ENCODE measurements around the gene CIART. TPM values are rescaled to one million over a fixed set of nuclear protein-coding genes. Genes with fewer than 3 reads are reported as not detected.

The CIART gene
- total RNA-seq, 1 experiment from 2014 or later = 3.4 TPM

GRCh38 chr1:150295476-150295875 lies 13.1 kb downstream of the CIART start:
- ChIA-PET POLR2A (interaction anchor here (0.7 kb wide), 1 partner anchor 10 kb away, joined by 4 read pairs; no protein-coding TSS in a partner anchor), CTCF (no interaction called here)
- no peak for TF ChIP-seq POLR2AphosphoS5 (IDR thresholded peaks at IDR 0.05; ENCODE audit: low read depth, low read length)
- TF ChIP-seq REST (IDR thresholded peaks at IDR 0.05; ENCODE audit: insufficient read depth in 1 of 2, low read depth in 2 of 2, low read length in 1 of 2) = no peak
- TF ChIP-seq SIN3A (IDR thresholded peaks at IDR 0.05; ENCODE audit: borderline replicate concordance, insufficient read depth, low read depth, low read length) = no peak
- no peak for TF ChIP-seq TCF7L2 (IDR thresholded peaks at IDR 0.05; ENCODE audit: low read depth, low read length)
- TF ChIP-seq, protein P1, sequence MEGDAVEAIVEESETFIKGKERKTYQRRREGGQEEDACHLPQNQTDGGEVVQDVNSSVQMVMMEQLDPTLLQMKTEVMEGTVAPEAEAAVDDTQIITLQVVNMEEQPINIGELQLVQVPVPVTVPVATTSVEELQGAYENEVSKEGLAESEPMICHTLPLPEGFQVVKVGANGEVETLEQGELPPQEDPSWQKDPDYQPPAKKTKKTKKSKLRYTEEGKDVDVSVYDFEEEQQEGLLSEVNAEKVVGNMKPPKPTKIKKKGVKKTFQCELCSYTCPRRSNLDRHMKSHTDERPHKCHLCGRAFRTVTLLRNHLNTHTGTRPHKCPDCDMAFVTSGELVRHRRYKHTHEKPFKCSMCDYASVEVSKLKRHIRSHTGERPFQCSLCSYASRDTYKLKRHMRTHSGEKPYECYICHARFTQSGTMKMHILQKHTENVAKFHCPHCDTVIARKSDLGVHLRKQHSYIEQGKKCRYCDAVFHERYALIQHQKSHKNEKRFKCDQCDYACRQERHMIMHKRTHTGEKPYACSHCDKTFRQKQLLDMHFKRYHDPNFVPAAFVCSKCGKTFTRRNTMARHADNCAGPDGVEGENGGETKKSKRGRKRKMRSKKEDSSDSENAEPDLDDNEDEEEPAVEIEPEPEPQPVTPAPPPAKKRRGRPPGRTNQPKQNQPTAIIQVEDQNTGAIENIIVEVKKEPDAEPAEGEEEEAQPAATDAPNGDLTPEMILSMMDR (IDR thresholded peaks at IDR 0.05) = no peak
- intact Hi-C loops (cut with micrococcal nuclease; ENCODE audit: unreplicated experiment) (no loop called here), in situ Hi-C loops (cut with HindIII; ENCODE audit: low pct_unique_long_range_greater_than_20kb, low sequenced_read_pairs) (no loop called here)
- Histone ChIP-seq H3K27ac (ENCODE audit: low read length) (no peak overlapping the region), H3K4me3 (ENCODE audit: low read depth in 2 of 2, low read length in 2 of 2) (no peak overlapping the region), H3K27me3 (ENCODE audit: control insufficient read depth, insufficient read depth, low read length) (no peaks in the 10 kb centered on the region), H3K36me3 (ENCODE audit: control insufficient read depth, insufficient read depth, low read length) (peaks cover 7% of the 10 kb centered on the region), H3K4me1 (ENCODE audit: control insufficient read depth, insufficient read depth, low read length) (peaks cover 4% of the 10 kb centered on the region; the same call in 1 of the 2 replicates), H3K9me3 (ENCODE audit: control insufficient read depth, insufficient read depth, low read depth, low read length) (no peaks in the 10 kb centered on the region)
- DNase-seq (ENCODE audit: low read depth, low spot score) (no peak), ATAC-seq (no peak)
- BruUV-seq (replicated peaks) = TSS peak; percentile 70

GRCh38 chr1:150299716-150300115 lies 17.4 kb downstream of the CIART start:
- intact Hi-C loops (cut with micrococcal nuclease; ENCODE audit: unreplicated experiment) (no loop called here), in situ Hi-C loops (cut with HindIII; ENCODE audit: low pct_unique_long_range_greater_than_20kb, low sequenced_read_pairs) (no loop called here)
- POLR2A ChIA-PET = no interaction called here
- BruUV-seq (replicated peaks) = no TSS peak
- peaks cover 6% of the 10 kb centered on the region; the same call in 1 of the 2 replicates for H3K36me3 ChIP-seq (ENCODE audit: control insufficient read depth, insufficient read depth, low read length)
- no peaks in the 10 kb centered on the region for H3K27me3 ChIP-seq (ENCODE audit: control insufficient read depth, insufficient read depth, low read length)
- no peak overlapping the region for H3K27ac ChIP-seq (ENCODE audit: low read length)
- CTCF ChIA-PET = no interaction called here
- no peak overlapping the region for H3K4me3 ChIP-seq (ENCODE audit: low read depth in 2 of 2, low read length in 2 of 2)
- H3K4me1 ChIP-seq (ENCODE audit: control insufficient read depth, insufficient read depth, low read length) = no peaks in the 10 kb centered on the region; the same call in 1 of the 2 replicates
- ATAC-seq (no peak), DNase-seq (ENCODE audit: low read depth, low spot score) (no peak)
- TF ChIP-seq, protein P1 (IDR thresholded peaks at IDR 0.05) = no peak
- H3K9me3 ChIP-seq (ENCODE audit: control insufficient read depth, insufficient read depth, low read depth, low read length) = no peaks in the 10 kb centered on the region

All from Panc1 (cell line).